K562 (cell line): ENCODE data around the gene ARNT2. TPM values are rescaled to one million over a fixed set of nuclear protein-coding genes. Genes with fewer than 3 reads are reported as not detected.

Source experiments
- ATAC-seq: fragments of 200-7000 bp; cut with Tn5 transposase; 3 replicates; pipeline ENCODE4 v1.9.1; 2020; ENCODE audit warnings: moderate library complexity
- BruUV-seq: library from RNA; stranded (reverse); fragments of 400-500 nt; replicated peaks from 2 replicates; lab custom pipeline; 2021; lab: Mats Ljungman, UMichigan
- CTCF ChIA-PET: fragments of 300-600 bp; formaldehyde crosslinking; extraction: SDS; loops from one replicate; lab custom pipeline; 2021; ENCODE audit warnings: low intra/inter-chr PET ratio; lab: Yijun Ruan, JAX
- POLR2A ChIA-PET: fragments of 300-600, 350-650 bp; sonication (Branson Sonifier 250); formaldehyde crosslinking; extraction: SDS; loops from one replicate; lab custom pipeline; 2021; ENCODE audit warnings: antibody characterized with exemption, inconsistent platforms; lab: Yijun Ruan, JAX
- DNase-seq, 4 experiments: peaks; one replicate each; pipeline versions ENCODE4 v3.0.0 to v3.0.0-alpha.2; 2011 to 2018; ENCODE audit warnings: low spot score in 3 of 4, mixed read lengths in 3 of 4; ENCODE audit errors: extremely low read depth in 1 of 4
- FAIRE-seq: peaks from 2 replicates; lab custom pipeline; 2011; peaks lifted over from hg19 to GRCh38; lab: Jason Lieb, UNC
- H2AFZ ChIP-seq: 2 replicates; pipeline ENCODE4 v1.6.0; 2011; ENCODE audit warnings: low read depth, low read length, control low read depth, inconsistent platforms
- H3K27ac ChIP-seq: fragments of 200-600 bp; 3 replicates; pipeline ENCODE4 v1.8.0; 2011; ENCODE audit warnings: low read depth, mild to moderate bottlenecking, control low read depth, inconsistent platforms, low read length, moderate library complexity, mixed read lengths; ENCODE audit errors: extremely low read depth
- H3K27me3 ChIP-seq, 2 experiments: fragments of 300-600 bp in 1 of 2; 2 replicates in 1 of 2; 3 replicates in 1 of 2; pipeline versions ENCODE4 v1.6.0 to v1.8.0; 2011; ENCODE audit warnings: inconsistent platforms in 2 of 2, low read length in 2 of 2, mild to moderate bottlenecking in 1 of 2, mixed read lengths in 1 of 2, moderate library complexity in 1 of 2; ENCODE audit not compliant: control insufficient read depth in 2 of 2, insufficient read depth in 2 of 2
- H3K36me3 ChIP-seq: fragments of 300-600 bp; 3 replicates; pipeline ENCODE4 v1.8.0; 2011; ENCODE audit warnings: mild to moderate bottlenecking, low read length, inconsistent platforms; ENCODE audit not compliant: control insufficient read depth, insufficient read depth
- H3K4me1 ChIP-seq, 2 experiments: fragments of 200-600 bp in 1 of 2; replicated peaks in 1 of 2; 2 replicates in 1 of 2; 3 replicates in 1 of 2; pipeline versions ENCODE4 v1.5.1 to v1.8.0; 2011; ENCODE audit warnings: inconsistent platforms in 2 of 2, low read length in 2 of 2, mild to moderate bottlenecking in 1 of 2, mixed read lengths in 1 of 2, moderate library complexity in 1 of 2; ENCODE audit not compliant: control insufficient read depth in 2 of 2, insufficient read depth in 2 of 2
- H3K4me2 ChIP-seq: 2 replicates; pipeline ENCODE4 v1.6.1; 2011; ENCODE audit warnings: low read length, control low read depth, inconsistent platforms, mixed read lengths; ENCODE audit not compliant: insufficient read depth
- H3K4me3 ChIP-seq: fragments of 200-600 bp; sonication (generic), shearing (Covaris generic); 2 replicates; pipeline ENCODE4 v1.5.1; 2016; ENCODE audit warnings: control low read depth, inconsistent platforms
- H3K79me2 ChIP-seq: fragments of 200-600 bp; 3 replicates; pipeline ENCODE4 v1.8.0; 2011; ENCODE audit warnings: low read length, inconsistent platforms; ENCODE audit not compliant: control insufficient read depth, insufficient read depth
- H3K9ac ChIP-seq, 2 experiments: 2 replicates each; pipeline versions ENCODE4 v1.6.0 to v1.6.1; 2011; ENCODE audit warnings: low read depth in 2 of 2, low read length in 2 of 2, control low read depth in 1 of 2, inconsistent platforms in 1 of 2, mild to moderate bottlenecking in 1 of 2, mixed read lengths in 1 of 2; ENCODE audit not compliant: insufficient read depth in 1 of 2
- H3K9me1 ChIP-seq: one replicate; pipeline ENCODE4 v1.6.0; 2011; ENCODE audit warnings: inconsistent platforms, mild to moderate bottlenecking, low read length, moderate library complexity; ENCODE audit not compliant: control insufficient read depth, insufficient read depth
- H3K9me3 ChIP-seq: replicated peaks from 2 replicates; pipeline ENCODE4 v1.5.1; 2011; ENCODE audit warnings: low read depth, low read length, inconsistent platforms; ENCODE audit not compliant: control insufficient read depth, insufficient read depth
- H4K20me1 ChIP-seq: replicated peaks from 2 replicates; pipeline ENCODE4 v1.6.1; 2011; ENCODE audit warnings: low read length, inconsistent platforms, mixed read lengths; ENCODE audit not compliant: control insufficient read depth, insufficient read depth
- BRF1 ChIP-seq: IDR thresholded peaks from 3 replicates; pipeline ENCODE4 v1.6.1; 2011; ENCODE audit warnings: borderline replicate concordance, mild to moderate bottlenecking; ENCODE audit not compliant: insufficient read length; ENCODE audit errors: extremely low read depth
- EWSR1 ChIP-seq: fragments of 450-650 bp; IDR thresholded peaks from 2 replicates; pipeline ENCODE4 v1.6.1; 2018; ENCODE audit warnings: borderline replicate concordance, mild to moderate bottlenecking, low read depth, moderate library complexity; ENCODE audit not compliant: partially characterized antibody
- GTF2E2 ChIP-seq: fragments of 200-800 bp; sonication (Bioruptor generic); IDR thresholded peaks from 2 replicates; pipeline ENCODE4 v1.6.1; 2016; ENCODE audit warnings: missing genetic modification characterization, missing compliant biosample characterization
- PHF20 ChIP-seq: fragments of 450-650 bp; IDR thresholded peaks from 2 replicates; pipeline ENCODE4 v1.6.1; 2018; ENCODE audit not compliant: partially characterized antibody
- POLR2A ChIP-seq: fragments of 450-650 bp; conservative IDR thresholded peaks from 2 replicates; pipeline ENCODE4 v1.6.1; 2016
- POLR2B ChIP-seq: fragments of 450-650 bp; IDR thresholded peaks from 2 replicates; pipeline ENCODE4 v1.6.1; 2018; ENCODE audit warnings: low read depth; ENCODE audit not compliant: partially characterized antibody
- ZNF79 ChIP-seq: fragments of 250-450 bp; sonication (Bioruptor Pico); IDR thresholded peaks from 2 replicates; pipeline ENCODE4 v1.4.0; 2020; ENCODE audit warnings: low read depth, mild to moderate bottlenecking, moderate library complexity
- in situ Hi-C: fragments of 300-500 bp; cut with MboI; formaldehyde crosslinking; loops from 4 replicates; pipeline ENCODE4 v1.15.0; 2018; ENCODE audit warnings: inconsistent platforms, mixed read lengths
- intact Hi-C: fragments of 100-400 bp; cut with micrococcal nuclease; formaldehyde crosslinking; loops from 2 replicates; pipeline ENCODE4 v1.14.2; 2022
- polyA plus RNA-seq, 8 experiments: library from polyadenylated mRNA; depleted of rRNA in 4 of 8; stranded (reverse) in 5 of 8; unstranded in 3 of 8; fragments of >200 nt; fragmentation: Nextera tagmentation in 2 of 8; fragmentation: Illumina TruSeq in 1 of 8; extraction: Ambion mirVana in 2 of 8; extraction: Trizol in 1 of 8; gene quantifications; 2 replicates each; pipeline versions ENCODE4 v1.2.1 to v1.2.3, GENCODE V29; 2011 to 2014; ENCODE audit warnings: inconsistent platforms in 1 of 8, missing spikeins in 1 of 8
- total RNA-seq, 7 experiments: library from RNA; depleted of rRNA in 6 of 7; stranded (reverse); fragments of >200 nt in 6 of 7; fragmentation: Illumina TruSeq in 2 of 7; extraction: Trizol in 2 of 7; gene quantifications; 2 replicates each; pipeline versions ENCODE4 v1.2.1 to v1.2.3, GENCODE V29; 2011 to 2021; ENCODE audit warnings: low replicate concordance in 1 of 7
- TF ChIP-seq, protein P1 (sequence below): fragments of 200-800 bp; sonication (Bioruptor generic); IDR thresholded peaks from 2 replicates; pipeline ENCODE4 v1.6.1; 2016; ENCODE audit warnings: missing genetic modification characterization, missing compliant biosample characterization
- TF ChIP-seq, protein P2 (sequence below), 3 experiments: IDR thresholded peaks in 2 of 3; conservative IDR thresholded peaks in 1 of 3; 2 replicates each; pipeline ENCODE4 v1.5.1; 2011 to 2012; ENCODE audit warnings: low read length in 3 of 3, mild to moderate bottlenecking in 3 of 3, control low read depth in 2 of 3, improper control_type of control experiment in 1 of 3, inconsistent platforms in 1 of 3, low read depth in 1 of 3, mixed read lengths in 1 of 3, moderate library complexity in 1 of 3; ENCODE audit not compliant: insufficient read depth in 2 of 3

The ARNT2 gene
- total and polyA plus RNA-seq, 9 of the 15 experiments (the other 6 are each of a cell fraction or from before 2014, with no cell fraction given), result 0.01 TPM; not detected in 8

- TF ChIP-seq, protein P1, sequence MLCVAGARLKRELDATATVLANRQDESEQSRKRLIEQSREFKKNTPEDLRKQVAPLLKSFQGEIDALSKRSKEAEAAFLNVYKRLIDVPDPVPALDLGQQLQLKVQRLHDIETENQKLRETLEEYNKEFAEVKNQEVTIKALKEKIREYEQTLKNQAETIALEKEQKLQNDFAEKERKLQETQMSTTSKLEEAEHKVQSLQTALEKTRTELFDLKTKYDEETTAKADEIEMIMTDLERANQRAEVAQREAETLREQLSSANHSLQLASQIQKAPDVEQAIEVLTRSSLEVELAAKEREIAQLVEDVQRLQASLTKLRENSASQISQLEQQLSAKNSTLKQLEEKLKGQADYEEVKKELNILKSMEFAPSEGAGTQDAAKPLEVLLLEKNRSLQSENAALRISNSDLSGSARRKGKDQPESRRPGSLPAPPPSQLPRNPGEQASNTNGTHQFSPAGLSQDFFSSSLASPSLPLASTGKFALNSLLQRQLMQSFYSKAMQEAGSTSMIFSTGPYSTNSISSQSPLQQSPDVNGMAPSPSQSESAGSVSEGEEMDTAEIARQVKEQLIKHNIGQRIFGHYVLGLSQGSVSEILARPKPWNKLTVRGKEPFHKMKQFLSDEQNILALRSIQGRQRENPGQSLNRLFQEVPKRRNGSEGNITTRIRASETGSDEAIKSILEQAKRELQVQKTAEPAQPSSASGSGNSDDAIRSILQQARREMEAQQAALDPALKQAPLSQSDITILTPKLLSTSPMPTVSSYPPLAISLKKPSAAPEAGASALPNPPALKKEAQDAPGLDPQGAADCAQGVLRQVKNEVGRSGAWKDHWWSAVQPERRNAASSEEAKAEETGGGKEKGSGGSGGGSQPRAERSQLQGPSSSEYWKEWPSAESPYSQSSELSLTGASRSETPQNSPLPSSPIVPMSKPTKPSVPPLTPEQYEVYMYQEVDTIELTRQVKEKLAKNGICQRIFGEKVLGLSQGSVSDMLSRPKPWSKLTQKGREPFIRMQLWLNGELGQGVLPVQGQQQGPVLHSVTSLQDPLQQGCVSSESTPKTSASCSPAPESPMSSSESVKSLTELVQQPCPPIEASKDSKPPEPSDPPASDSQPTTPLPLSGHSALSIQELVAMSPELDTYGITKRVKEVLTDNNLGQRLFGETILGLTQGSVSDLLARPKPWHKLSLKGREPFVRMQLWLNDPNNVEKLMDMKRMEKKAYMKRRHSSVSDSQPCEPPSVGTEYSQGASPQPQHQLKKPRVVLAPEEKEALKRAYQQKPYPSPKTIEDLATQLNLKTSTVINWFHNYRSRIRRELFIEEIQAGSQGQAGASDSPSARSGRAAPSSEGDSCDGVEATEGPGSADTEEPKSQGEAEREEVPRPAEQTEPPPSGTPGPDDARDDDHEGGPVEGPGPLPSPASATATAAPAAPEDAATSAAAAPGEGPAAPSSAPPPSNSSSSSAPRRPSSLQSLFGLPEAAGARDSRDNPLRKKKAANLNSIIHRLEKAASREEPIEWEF (CRISPR knock-in tag), result no peak
- TF ChIP-seq ZNF79, result no peak
These were observed 110.0 kb downstream of the ARNT2 start (continued) for GRCh38 chr15:80514071-80514780.

- CTCF ChIA-PET, result no interaction called here
- in situ Hi-C loops, result no loop called here
- FAIRE-seq, result no peak
These were observed 113.1 kb downstream of the ARNT2 start for GRCh38 chr15:80517290-80517689.

More at GRCh38 chr15:80517290-80517689, 113.1 kb downstream of the ARNT2 start:
- Histone ChIP-seq H3K4me1 (no peaks in the 10 kb centered on the region), H3K4me3 (no peak overlapping the region), H3K9me3 (no peaks in the 10 kb centered on the region), H2AFZ (no peak overlapping the region), H3K4me2 (no peak overlapping the region), H3K79me2 (no peaks in the 10 kb centered on the region), H3K36me3 (no peaks in the 10 kb centered on the region), H3K27ac (no peak overlapping the region), H3K9ac (no peak overlapping the region), H3K9me1 (no peaks in the 10 kb centered on the region), H3K27me3 (no peaks in the 10 kb centered on the region), H4K20me1 (no peaks in the 10 kb centered on the region)
- no peak for DNase-seq
- BruUV-seq, result no TSS peak
- ATAC-seq, result no peak
- intact Hi-C loops, result no loop called here
- TF ChIP-seq, protein P2, sequence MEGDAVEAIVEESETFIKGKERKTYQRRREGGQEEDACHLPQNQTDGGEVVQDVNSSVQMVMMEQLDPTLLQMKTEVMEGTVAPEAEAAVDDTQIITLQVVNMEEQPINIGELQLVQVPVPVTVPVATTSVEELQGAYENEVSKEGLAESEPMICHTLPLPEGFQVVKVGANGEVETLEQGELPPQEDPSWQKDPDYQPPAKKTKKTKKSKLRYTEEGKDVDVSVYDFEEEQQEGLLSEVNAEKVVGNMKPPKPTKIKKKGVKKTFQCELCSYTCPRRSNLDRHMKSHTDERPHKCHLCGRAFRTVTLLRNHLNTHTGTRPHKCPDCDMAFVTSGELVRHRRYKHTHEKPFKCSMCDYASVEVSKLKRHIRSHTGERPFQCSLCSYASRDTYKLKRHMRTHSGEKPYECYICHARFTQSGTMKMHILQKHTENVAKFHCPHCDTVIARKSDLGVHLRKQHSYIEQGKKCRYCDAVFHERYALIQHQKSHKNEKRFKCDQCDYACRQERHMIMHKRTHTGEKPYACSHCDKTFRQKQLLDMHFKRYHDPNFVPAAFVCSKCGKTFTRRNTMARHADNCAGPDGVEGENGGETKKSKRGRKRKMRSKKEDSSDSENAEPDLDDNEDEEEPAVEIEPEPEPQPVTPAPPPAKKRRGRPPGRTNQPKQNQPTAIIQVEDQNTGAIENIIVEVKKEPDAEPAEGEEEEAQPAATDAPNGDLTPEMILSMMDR (IDR thresholded peaks at IDR 0.05 in 2 of 3, conservative IDR thresholded peaks at IDR 0.05 in 1 of 3; ENCODE audit: insufficient read depth in 2 of 3, low read depth in 1 of 3, low read length in 3 of 3), result no peak
- TF ChIP-seq GTF2E2, result no peak
- no peak for TF ChIP-seq POLR2B
- TF ChIP-seq BRF1, result no peak
- TF ChIP-seq PHF20, result no peak
- TF ChIP-seq POLR2A, result no peak
- TF ChIP-seq EWSR1, result no peak
- POLR2A ChIA-PET, result no interaction called here
